Transverse colon (tissue), 4 donors: Measurements from ENCODE around the gene OTOF. TPM values are rescaled to one million over a fixed set of nuclear protein-coding genes. Genes with fewer than 3 reads are reported as not detected.

Experiments used
- DNase-seq: peaks from one replicate; pipeline ENCODE4 v3.0.0-alpha.2; 2019
- H3K27ac ChIP-seq, 4 donors: fragments of 200-600 bp; sonication (generic); 2 replicates each; pipeline ENCODE4 v1.5.1; 2016 to 2018; ENCODE audit warnings: inconsistent platforms in 4 of 4
- H3K27me3 ChIP-seq: fragments of 200-600 bp; sonication (generic); 2 replicates; pipeline ENCODE4 v1.5.1; 2017; ENCODE audit warnings: inconsistent platforms
- H3K36me3 ChIP-seq, 4 donors: fragments of 200-600 bp; sonication (generic); 2 replicates each; pipeline ENCODE4 v1.5.1; 2017 to 2019; ENCODE audit warnings: inconsistent platforms in 4 of 4
- H3K4me1 ChIP-seq, 4 donors: fragments of 200-600 bp; sonication (generic); 2 replicates each; pipeline ENCODE4 v1.5.1; 2017 to 2020; ENCODE audit warnings: inconsistent platforms in 4 of 4
- H3K4me3 ChIP-seq, 4 donors: fragments of 200-600 bp; sonication (generic); 1 replicate in 1 of 4; 2 replicates in 3 of 4; pipeline versions ENCODE4 v1.5.1 to v1.6.1; 2017 to 2019; ENCODE audit warnings: inconsistent platforms in 4 of 4
- H3K9me3 ChIP-seq, 2 donors: fragments of 200-600 bp; sonication (generic); 2 replicates each; pipeline ENCODE4 v1.5.1; 2017 to 2019; ENCODE audit warnings: inconsistent platforms in 2 of 2
- EP300 ChIP-seq: sonication (generic); formaldehyde crosslinking; IDR thresholded peaks from one replicate; pipeline ENCODE4 v1.6.1; 2017; ENCODE audit warnings: antibody characterized with exemption, low read depth
- POLR2A ChIP-seq: fragments of 450-650 bp; IDR thresholded peaks from one replicate; pipeline ENCODE4 v1.6.1; 2016; ENCODE audit warnings: antibody characterized with exemption, mild to moderate bottlenecking, moderate library complexity
- POLR2AphosphoS5 ChIP-seq, 3 donors: sonication (generic); formaldehyde crosslinking; IDR thresholded peaks; one replicate each; pipeline ENCODE4 v1.6.1; 2016; ENCODE audit warnings: antibody characterized with exemption in 3 of 3
- WGBS, 2 donors: methylation state at CpG; one replicate each; pipeline ENCODE4 v1.1.5; 2018; ENCODE audit warnings: low coverage in 1 of 2; 5-methylcytosine and 5-hydroxymethylcytosine counted together
- in situ Hi-C, 4 donors: fragments of 200-750 bp; cut with MboI; loops; one replicate each; pipeline versions ENCODE4 v1.15.0 to v1.15.1; 2017; ENCODE audit warnings: low sequenced_read_pairs in 3 of 4, low pct_ligation_motif_present in 1 of 4, low pct_unique_long_range_greater_than_20kb in 1 of 4
- intact Hi-C: fragments of 100-400 bp; cut with DNase I; formaldehyde crosslinking; loops from one replicate; pipeline ENCODE4 v1.15.1; 2023; ENCODE audit warnings: low total_unique reads
- total RNA-seq, 4 donors: library from RNA; depleted of rRNA; stranded (reverse); fragments of >200 nt; gene quantifications; one replicate each; pipeline ENCODE4 v1.1.0, GENCODE V29; 2016
- TF ChIP-seq, protein P1 (sequence below), 5 experiments: fragments of 200-600 bp in 3 of 5; fragments of 450-650 bp in 2 of 5; sonication (generic) in 3 of 5; IDR thresholded peaks; 1 replicate in 2 of 5; 2 replicates in 3 of 5; pipeline ENCODE4 v1.5.1; 2016 to 2017; ENCODE audit warnings: antibody characterized with exemption in 5 of 5, inconsistent platforms in 3 of 5, mild to moderate bottlenecking in 2 of 5, moderate library complexity in 1 of 5

OTOF gene
- total RNA-seq, 4 donors from 2014 or later, result 0.37 TPM; not detected in 3

DNA sequence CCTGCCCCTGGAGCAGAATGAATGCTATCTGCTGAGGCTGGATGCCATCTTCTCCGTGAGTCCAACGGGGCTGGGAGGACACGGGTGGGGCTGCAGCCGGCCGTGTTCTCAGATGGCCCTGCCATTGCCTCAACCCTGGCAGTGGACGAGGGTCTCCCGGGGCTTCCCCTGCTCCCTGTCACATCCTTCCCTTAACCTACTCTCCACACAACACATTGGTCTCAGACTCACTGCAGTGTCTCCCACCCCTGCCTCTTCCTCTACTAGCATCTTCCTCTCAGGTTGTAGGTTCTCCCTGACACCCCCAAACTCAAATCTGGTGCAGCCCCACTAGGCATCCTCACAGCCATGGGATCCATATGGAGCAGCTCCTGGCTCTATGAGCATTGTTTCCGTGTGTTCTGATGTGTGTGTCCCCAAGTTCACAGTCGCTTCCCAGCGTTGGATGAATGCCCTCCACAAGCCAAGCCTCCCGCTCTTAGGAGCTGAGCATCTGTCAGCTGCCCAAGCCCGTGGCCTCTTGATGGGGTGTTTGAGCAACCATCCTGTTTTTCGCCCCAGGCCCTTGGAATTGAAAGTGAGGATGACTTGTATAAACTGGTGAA is 27.8 kb downstream of the OTOF start:
- Histone ChIP-seq H3K9me3 (no peaks in the 10 kb centered on the region), H3K4me1 (no peaks in the 10 kb centered on the region), H3K27me3 (no peaks in the 10 kb centered on the region), H3K27ac (no peak overlapping the region), H3K4me3 (no peak overlapping the region), H3K36me3 (no peaks in the 10 kb centered on the region)
- no peak for DNase-seq
- WGBS, 2 donors, result 86% methylated on average over 13 of the region's 13 CpGs; no CpG with 5 or more reads in 1 of the 2 donors
- intact Hi-C loops, result no loop called here
- TF ChIP-seq POLR2A (no peak), EP300 (no peak), POLR2AphosphoS5 (IDR thresholded peaks at IDR 0.05) (no peak)
- TF ChIP-seq, protein P1, sequence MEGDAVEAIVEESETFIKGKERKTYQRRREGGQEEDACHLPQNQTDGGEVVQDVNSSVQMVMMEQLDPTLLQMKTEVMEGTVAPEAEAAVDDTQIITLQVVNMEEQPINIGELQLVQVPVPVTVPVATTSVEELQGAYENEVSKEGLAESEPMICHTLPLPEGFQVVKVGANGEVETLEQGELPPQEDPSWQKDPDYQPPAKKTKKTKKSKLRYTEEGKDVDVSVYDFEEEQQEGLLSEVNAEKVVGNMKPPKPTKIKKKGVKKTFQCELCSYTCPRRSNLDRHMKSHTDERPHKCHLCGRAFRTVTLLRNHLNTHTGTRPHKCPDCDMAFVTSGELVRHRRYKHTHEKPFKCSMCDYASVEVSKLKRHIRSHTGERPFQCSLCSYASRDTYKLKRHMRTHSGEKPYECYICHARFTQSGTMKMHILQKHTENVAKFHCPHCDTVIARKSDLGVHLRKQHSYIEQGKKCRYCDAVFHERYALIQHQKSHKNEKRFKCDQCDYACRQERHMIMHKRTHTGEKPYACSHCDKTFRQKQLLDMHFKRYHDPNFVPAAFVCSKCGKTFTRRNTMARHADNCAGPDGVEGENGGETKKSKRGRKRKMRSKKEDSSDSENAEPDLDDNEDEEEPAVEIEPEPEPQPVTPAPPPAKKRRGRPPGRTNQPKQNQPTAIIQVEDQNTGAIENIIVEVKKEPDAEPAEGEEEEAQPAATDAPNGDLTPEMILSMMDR (IDR thresholded peaks at IDR 0.05), result no peak
- in situ Hi-C loops, result no loop called here

DNA sequence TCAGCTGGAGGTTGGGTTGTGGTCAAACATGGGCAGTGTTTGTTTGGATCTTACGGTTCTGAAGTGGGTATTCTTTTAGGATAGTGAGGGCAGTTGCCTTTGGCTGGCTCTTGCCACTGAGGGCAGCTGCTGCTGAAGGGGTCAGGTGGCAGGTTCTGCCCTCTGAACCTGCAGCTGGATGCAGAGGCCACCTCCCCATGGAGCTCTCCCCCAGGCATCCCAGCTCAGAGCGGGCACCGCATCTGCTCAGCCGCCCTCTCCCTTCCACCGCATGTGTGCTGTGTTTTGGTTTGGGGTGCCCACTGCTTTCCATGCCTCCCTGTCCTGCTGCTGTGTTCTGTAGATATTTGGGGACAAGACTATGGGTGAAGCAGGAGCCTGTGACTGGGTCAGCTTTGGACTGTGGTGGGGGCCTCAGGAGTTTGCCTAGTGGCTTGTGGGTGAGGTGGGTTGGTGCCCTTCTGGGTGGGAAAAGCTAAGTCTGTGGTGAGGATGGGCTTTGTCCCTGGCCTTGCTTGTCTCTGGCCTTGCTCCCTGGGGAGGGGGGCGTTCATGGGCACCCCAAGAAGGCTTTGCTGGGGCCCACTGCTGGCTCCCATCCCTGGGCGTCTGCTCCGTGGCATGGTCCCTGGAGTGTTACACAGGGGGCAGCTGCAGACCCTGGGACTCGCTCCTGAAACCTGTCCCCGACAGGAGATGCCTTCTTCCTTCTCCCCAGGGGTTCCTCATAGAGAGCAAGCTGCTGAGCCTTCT is 28.5 kb downstream of the OTOF start:
- no peak overlapping the region for H3K4me3 ChIP-seq
- no peaks in the 10 kb centered on the region for H3K36me3 ChIP-seq
- no peak for DNase-seq
- H3K9me3 ChIP-seq, result no peaks in the 10 kb centered on the region
- H3K27ac ChIP-seq, result no peak overlapping the region
- intact Hi-C loops (no loop called here), in situ Hi-C loops (no loop called here)
- TF ChIP-seq EP300, result no peak
- no peaks in the 10 kb centered on the region for H3K4me1 ChIP-seq
- H3K27me3 ChIP-seq, result no peaks in the 10 kb centered on the region
- WGBS, 2 donors, result 92% methylated on average over 10 of the region's 10 CpGs; no CpG with 5 or more reads in 1 of the 2 donors

DNA sequence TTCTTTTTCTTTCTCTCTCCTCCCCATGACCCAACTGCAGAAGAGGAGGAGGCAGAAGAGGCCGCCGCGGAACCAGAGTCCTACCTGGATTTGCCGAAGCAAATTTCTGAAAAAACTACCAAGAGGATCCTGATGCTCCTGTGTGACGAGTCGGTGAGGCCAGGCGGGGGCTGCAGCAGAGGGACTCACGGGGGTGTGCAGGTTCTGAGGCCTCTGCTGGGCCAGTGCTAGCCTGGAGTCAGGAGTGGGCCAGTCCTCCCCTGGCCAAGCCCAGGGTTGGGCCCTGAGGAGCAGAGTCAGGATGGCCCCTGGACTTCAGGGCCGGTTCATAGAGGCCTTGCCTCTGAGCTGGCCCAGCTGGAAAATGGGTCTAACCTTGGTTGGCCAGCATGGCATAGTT is 29.3 kb downstream of the OTOF start:
- H3K4me1 ChIP-seq, result no peaks in the 10 kb centered on the region
- no peak overlapping the region for H3K27ac ChIP-seq
- no peaks in the 10 kb centered on the region for H3K9me3 ChIP-seq
- H3K36me3 ChIP-seq, result no peaks in the 10 kb centered on the region
- H3K4me3 ChIP-seq, result no peak overlapping the region
- DNase-seq, result no peak
- intact Hi-C loops (no loop called here), in situ Hi-C loops (no loop called here)
- 91% methylated on average over 8 of the region's 9 CpGs; no CpG with 5 or more reads in 1 of the 2 donors for WGBS, 2 donors
- H3K27me3 ChIP-seq, result no peaks in the 10 kb centered on the region
- TF ChIP-seq POLR2AphosphoS5 (IDR thresholded peaks at IDR 0.05) (no peak), EP300 (no peak), POLR2A (no peak)
- TF ChIP-seq, protein P1 (IDR thresholded peaks at IDR 0.05), result no peak

DNA sequence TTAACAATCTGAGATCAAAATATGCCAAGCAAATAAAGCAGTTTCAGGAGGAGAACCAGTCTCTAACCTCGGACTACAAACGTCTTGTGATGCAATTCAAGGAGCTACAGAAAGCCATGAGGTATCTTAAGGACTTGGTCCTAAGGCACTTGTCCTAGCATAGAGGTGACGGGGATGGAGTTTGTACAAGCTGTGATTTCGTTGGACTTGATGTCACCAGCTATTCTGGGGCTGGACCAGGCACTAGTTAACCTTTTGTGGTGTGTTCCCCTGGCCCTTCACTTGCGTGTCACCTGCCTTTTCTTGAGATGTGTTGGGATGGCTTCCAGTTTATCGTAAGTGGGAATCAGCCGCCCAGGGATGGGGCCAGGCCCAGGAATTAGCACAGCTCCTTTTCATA is 33.7 kb downstream of the OTOF start:
- intact Hi-C loops, result no loop called here
- Histone ChIP-seq H3K27me3 (no peaks in the 10 kb centered on the region), H3K4me1 (no peaks in the 10 kb centered on the region), H3K4me3 (no peak overlapping the region), H3K27ac (no peak overlapping the region), H3K36me3 (no peaks in the 10 kb centered on the region), H3K9me3 (no peaks in the 10 kb centered on the region)
- no peak for TF ChIP-seq EP300
- no peak for TF ChIP-seq POLR2A
- TF ChIP-seq, protein P1 (IDR thresholded peaks at IDR 0.05), result no peak
- TF ChIP-seq POLR2AphosphoS5 (IDR thresholded peaks at IDR 0.05), result no peak
- in situ Hi-C loops, result no loop called here
- no peak for DNase-seq
- 87 to 100% methylated on average over 2 to 7 of the region's 7 CpGs for WGBS, 2 donors
